ENCODE data around the gene CFAP70.

The CFAP70 gene

DNA sequence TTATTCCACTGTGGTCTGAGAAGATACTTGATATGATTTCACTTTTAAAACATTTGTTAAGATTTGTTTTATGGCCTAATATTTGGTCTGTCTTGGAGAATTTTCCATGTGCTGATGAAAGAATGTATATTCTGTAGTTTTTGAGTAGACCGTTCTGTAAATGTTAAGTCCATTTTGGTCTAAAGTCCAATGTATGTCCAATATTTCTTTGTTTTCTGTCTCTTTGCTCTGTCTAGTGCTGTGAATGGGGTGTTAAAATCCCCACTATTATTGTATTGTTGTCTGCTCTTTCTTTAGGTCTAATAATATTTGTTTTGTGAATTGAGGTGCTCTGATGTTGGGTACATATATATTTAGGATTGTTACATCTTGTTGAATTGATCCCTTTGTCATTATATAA, 142.9 kb downstream of the CFAP70 start:
- no peak for DNase-seq (ENCODE audit: low spot score)

DNA sequence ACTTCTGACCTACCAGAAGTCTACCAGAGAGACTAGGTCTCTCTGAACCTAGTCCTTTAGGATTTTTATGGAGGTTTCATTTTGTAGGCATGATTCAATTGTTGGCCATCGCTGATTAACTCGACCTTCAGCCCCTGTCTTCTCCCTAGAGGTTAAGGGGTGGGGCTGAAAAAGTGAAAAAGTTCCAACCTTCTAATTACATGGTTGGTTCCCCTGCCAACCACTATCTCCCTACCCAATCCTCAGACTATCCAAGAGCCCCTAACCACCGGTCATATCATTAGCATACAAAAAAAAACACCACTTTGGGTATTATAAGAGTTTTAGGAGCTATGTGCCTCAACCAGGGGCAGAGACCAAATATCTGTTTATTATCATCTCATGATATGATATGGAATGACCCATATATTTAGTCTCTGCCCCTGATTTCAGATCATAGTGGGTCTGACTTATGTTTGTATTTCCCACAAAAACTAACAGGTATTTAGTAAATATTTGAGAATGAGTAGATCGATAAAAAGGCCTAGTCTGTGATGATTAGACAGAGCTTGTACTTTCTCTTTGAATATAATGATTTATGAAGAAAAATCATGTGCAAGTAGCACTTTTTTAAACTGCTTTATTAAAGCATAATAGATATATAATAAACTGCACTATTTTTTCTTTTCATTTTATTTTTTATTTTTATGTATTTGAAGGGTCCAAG, 147.4 kb downstream of the CFAP70 start:
- DNase-seq (ENCODE audit: low spot score) = no peak

DNA sequence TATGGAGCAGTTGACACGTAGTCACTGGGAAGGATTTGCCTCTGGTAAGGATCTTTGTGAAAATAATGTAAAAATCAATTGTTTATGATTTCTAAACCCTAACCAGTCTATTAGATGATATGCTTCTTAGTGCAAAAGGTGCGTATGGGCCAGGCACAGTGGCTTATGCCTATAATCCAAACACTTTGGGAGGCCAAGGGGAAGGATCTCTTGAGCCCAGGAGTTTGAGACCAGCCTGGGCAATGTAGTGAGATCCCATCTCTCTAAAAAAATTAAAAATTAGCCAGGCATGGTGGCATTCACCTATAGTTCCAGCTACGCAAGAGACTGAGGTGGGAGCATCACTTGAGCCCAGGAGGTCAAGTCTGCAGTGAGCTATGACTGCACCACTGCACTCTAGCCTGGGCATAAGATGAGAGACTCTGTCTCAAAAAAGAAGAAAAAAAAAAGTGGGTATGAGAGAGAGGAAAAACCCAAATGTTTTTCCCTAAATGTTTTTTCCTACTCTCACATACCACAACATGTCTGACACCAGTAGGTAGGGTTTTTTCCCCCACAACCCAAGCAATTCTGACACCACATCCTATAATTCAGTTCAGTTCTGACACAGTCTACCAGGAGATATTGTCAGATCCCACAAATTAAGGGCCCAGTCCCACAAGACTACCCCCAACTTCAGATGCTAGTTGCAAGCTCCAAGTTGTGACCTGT, 148.1 kb downstream of the CFAP70 start:
- DNase-seq (ENCODE audit: low spot score) = no peak

DNA sequence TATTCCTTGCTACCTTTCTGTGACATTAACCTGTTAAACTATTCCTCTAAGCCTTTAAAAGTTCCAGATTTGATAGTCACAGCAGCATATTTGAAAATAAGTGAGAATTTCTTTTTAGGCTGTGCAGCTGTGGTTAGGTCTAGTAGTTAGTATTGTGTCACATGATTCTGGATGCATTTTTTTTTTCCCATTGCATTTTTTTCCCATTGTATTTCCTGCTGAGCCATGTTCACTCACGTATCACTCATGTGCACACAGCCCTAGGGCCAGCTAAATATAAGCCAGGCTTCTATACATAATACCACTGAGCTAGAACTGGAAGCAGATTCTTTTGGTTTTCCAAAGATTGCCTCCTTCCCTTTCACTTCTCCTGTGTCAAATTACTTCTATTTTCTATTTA, 149.0 kb downstream of the CFAP70 start:
- no peak for DNase-seq (ENCODE audit: low spot score)

DNA sequence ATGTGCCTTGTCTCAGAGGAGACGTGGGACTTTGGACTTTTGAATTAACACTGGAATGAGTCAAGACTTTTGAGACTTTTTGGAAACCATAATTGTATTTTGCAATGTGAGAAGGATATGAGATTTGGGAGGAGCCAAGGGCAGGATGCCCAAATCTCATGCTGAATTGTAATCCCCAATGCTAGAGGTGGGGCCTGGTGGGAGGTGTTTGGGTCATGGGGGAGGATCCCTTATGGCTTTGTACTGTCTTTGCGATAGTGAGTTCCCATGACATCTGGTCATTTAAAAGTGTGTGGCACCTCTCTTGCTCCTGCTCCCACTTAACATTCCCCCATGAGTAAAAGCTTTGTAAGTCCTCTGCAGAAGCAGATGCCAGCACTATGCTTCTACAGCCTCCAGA, 150.8 kb downstream of the CFAP70 start:
- no peak for DNase-seq (ENCODE audit: low spot score)

DNA sequence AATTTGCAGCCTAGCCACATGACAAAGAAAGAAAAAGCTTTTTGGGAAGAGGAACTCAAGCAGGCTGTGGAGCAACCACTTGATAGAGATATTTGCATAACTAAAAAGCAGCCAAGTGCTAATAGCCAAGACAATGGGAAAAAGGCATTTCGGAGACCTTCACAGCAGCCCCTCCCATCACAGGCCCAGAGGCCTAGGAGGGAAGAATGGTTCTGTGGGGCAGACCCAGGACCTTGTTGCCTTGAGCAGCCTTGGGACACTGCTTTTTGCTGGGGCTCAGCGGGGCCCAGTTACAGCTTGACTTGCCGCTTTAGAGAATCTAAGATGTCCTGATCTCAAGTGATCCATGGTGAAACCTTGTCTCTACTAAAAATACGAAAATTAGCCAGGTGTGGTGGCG, 152.3 kb downstream of the CFAP70 start:
- DNase-seq (ENCODE audit: low spot score) = no peak

DNA sequence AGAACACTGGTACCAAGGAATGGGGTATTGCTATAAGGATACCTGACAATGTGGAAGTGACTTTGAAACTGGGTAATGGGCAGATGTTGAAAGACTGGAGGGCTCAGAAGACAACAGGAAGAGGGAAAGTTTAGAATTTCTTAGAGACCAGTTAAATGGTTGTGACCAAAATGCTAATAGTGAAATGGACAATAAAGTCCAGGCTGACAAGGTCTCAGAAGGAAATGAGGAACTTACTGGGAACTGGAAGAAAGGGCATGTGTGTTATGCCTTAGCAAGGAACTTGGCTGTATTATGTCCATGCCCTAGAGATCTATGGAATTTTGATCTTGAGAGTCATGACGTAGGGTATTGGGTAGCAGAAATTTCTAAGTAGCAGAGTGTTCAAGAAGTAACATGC, 152.8 kb downstream of the CFAP70 start:
- no peak for DNase-seq (ENCODE audit: low spot score)

DNA sequence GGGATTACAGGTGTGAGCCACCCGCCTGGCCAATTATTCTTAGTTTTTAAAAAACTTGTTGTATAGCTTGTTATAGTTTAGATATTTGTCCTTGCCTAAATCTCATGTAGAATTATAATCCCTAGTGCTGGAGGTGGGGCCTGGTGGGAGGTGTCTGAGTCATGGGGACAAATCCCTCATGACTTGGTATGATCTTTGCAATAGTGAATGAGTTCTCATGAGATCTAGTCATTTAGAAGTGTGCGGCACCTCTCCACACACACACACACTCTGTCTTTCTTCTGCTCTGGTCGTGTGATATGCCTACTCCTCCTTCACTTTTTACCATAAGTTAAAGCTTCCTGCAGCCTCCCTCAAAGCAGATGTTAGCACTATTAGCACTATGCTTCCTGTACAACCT, 153.6 kb downstream of the CFAP70 start:
- DNase-seq (ENCODE audit: low spot score) = no peak

Measured in CD4-positive, alpha-beta T cell treated with Interleukin-15 for 4 hours (primary cell).